Calu3 (cell line): ENCODE measurements around the gene CAPN7. TPM values are rescaled to one million over a fixed set of nuclear protein-coding genes. Genes with fewer than 3 reads are reported as not detected.

Source experiments
- Bru-seq: library from RNA; stranded (reverse); fragments of 400-500 nt; gene quantifications from one replicate; lab custom pipeline; 2021; lab: Mats Ljungman, UMichigan
- BruChase-seq, 2 experiments: library from RNA; stranded (reverse); fragments of 400-500 nt; gene quantifications; one replicate each; lab custom pipeline; 2021; lab: Mats Ljungman, UMichigan
- BruUV-seq: library from RNA; stranded (reverse); fragments of 400-500 nt; replicated peaks from 2 replicates; lab custom pipeline; 2021; lab: Mats Ljungman, UMichigan
- CTCF ChIA-PET: fragments of 300-600 bp; sonication (Branson Sonifier 250); formaldehyde crosslinking; loops from one replicate; lab custom pipeline; 2022; ENCODE audit warnings: antibody characterized with exemption; lab: Charles Lee
- DNase-seq: peaks from one replicate; pipeline ENCODE4 v3.0.0; 2022
- H3K27ac Mint-ChIP-seq: one replicate; pipeline ENCODE4 v1.8.0; 2022; ENCODE audit warnings: mixed read lengths; ENCODE audit not compliant: unreplicated experiment
- H3K27me3 Mint-ChIP-seq: one replicate; pipeline ENCODE4 v1.8.0; 2022; ENCODE audit warnings: mixed read lengths; ENCODE audit not compliant: unreplicated experiment
- H3K36me3 Mint-ChIP-seq: one replicate; pipeline ENCODE4 v1.8.0; 2022; ENCODE audit warnings: mild to moderate bottlenecking, moderate library complexity, mixed read lengths; ENCODE audit not compliant: insufficient read depth, unreplicated experiment
- H3K4me1 Mint-ChIP-seq: one replicate; pipeline ENCODE4 v1.8.0; 2022; ENCODE audit warnings: mild to moderate bottlenecking, low read depth, mixed read lengths; ENCODE audit not compliant: unreplicated experiment
- H3K4me3 Mint-ChIP-seq: one replicate; pipeline ENCODE4 v1.8.0; 2022; ENCODE audit warnings: mild to moderate bottlenecking, low read depth, moderate library complexity, mixed read lengths; ENCODE audit not compliant: unreplicated experiment
- H3K9me3 Mint-ChIP-seq: one replicate; pipeline ENCODE4 v1.8.0; 2022; ENCODE audit warnings: low read depth, mixed read lengths; ENCODE audit not compliant: unreplicated experiment
- CTCF ChIP-seq: fragments of 200-600 bp; IDR thresholded peaks from one replicate; pipeline ENCODE4 v1.8.0; 2022; ENCODE audit warnings: antibody characterized with exemption; ENCODE audit not compliant: unreplicated experiment
- intact Hi-C: fragments of 100-400 bp; cut with micrococcal nuclease; formaldehyde crosslinking; loops from one replicate; pipeline ENCODE4 v1.10.0; 2022; ENCODE audit not compliant: unreplicated experiment
- long read RNA-seq: library from polyadenylated mRNA; stranded (forward); transcript quantifications from one replicate; pipeline ENCODE4 v2.0.0, GENCODE V29; 2022
- total RNA-seq: library from RNA; stranded (reverse); gene quantifications from 2 replicates; pipeline ENCODE4 v1.2.3, GENCODE V29; 2022

The CAPN7 gene
- total RNA-seq (24.1 and 24.8 TPM in 2 replicates), Bru-seq, nascent RNA (percentile 79 among the genes with signal in this experiment), BruChase-seq, experiment 1, labeled RNA remaining after a 6-hour chase (percentile 79 among the genes with signal in this experiment), BruChase-seq, experiment 2, labeled RNA remaining after a 2-hour chase (percentile 81 among the genes with signal in this experiment)
- long read RNA-seq, full-length matches to known transcripts, result 7 of 15 reads
- long read RNA-seq, partial matches to known transcripts, result 1 of 15 reads
- long read RNA-seq, other reads (novel, unspliced or antisense), result 7 of 15 reads

GRCh38 chr3:15205934-15206661 lies at the start of gene CAPN7:
CAPN7 (plus strand) TSS chr3:15206246; CDS start chr3:15206496, 250 bp downstream.
- Mint-ChIP-seq H3K27me3 (no peaks in the 10 kb centered on the region), H3K36me3 (peaks cover 19% of the 10 kb centered on the region), H3K27ac (peak within 1 kb of the TSS; percentile 79), H3K9me3 (no peaks in the 10 kb centered on the region), H3K4me3 (peak within 1 kb of the TSS; percentile 74), H3K4me1 (no peaks in the 10 kb centered on the region)
- intact Hi-C loops, result loop anchor here (5.0 to 10.0 kb wide), 2 partner anchors 99 to 281 kb away; no protein-coding TSS in a partner anchor
- TF ChIP-seq CTCF, result peak; percentile 30
- BruUV-seq, result no TSS peak
- DNase-seq, result peak; percentile 97
- CTCF ChIA-PET, result interaction anchor here (1.1 to 1.9 kb wide), 2 partner anchors 98 to 107 kb away, joined by 3 to 11 read pairs; partner anchors contain the start of gene RBSN

GRCh38 chr3:15157441-15157840 lies 48.6 kb upstream of the CAPN7 start:
- no peak overlapping the region for H3K4me3 Mint-ChIP-seq
- H3K4me1 Mint-ChIP-seq, result no peaks in the 10 kb centered on the region
- peaks cover 60% of the 10 kb centered on the region for H3K27me3 Mint-ChIP-seq
- intact Hi-C loops, result no loop called here
- CTCF ChIA-PET, result no interaction called here
- H3K27ac Mint-ChIP-seq, result no peak overlapping the region
- no peaks in the 10 kb centered on the region for H3K9me3 Mint-ChIP-seq
- no peaks in the 10 kb centered on the region for H3K36me3 Mint-ChIP-seq
- no TSS peak for BruUV-seq
- no peak for TF ChIP-seq CTCF
- DNase-seq, result no peak

- CTCF ChIA-PET, result interaction anchor here (0.6 kb wide), 1 partner anchor 260 kb away, joined by 3 read pairs; no protein-coding TSS in a partner anchor
- Mint-ChIP-seq H3K36me3 (no peaks in the 10 kb centered on the region), H3K4me1 (no peaks in the 10 kb centered on the region), H3K4me3 (no peak overlapping the region), H3K27me3 (peaks cover 38% of the 10 kb centered on the region), H3K27ac (no peak overlapping the region), H3K9me3 (peaks cover 2% of the 10 kb centered on the region)
- intact Hi-C loops, result no loop called here
- no TSS peak for BruUV-seq
- DNase-seq, result no peak
- no peak for TF ChIP-seq CTCF
Observed at GRCh38 chr3:15159501-15160136, 46.4 kb upstream of the CAPN7 start.

- Mint-ChIP-seq H3K4me3 (no peak overlapping the region), H3K27ac (no peak overlapping the region), H3K9me3 (peaks cover 2% of the 10 kb centered on the region), H3K27me3 (peaks cover 33% of the 10 kb centered on the region), H3K4me1 (no peaks in the 10 kb centered on the region), H3K36me3 (no peaks in the 10 kb centered on the region)
- no TSS peak for BruUV-seq
- no peak for DNase-seq
- intact Hi-C loops, result no loop called here
- CTCF ChIA-PET, result interaction anchor here (0.6 kb wide), 1 partner anchor 55 kb away, joined by 3 read pairs; no protein-coding TSS in a partner anchor
- TF ChIP-seq CTCF, result no peak
Observed at GRCh38 chr3:15160662-15161061, 45.4 kb upstream of the CAPN7 start.
